T-helper 2 cell (primary cell): Measurements from ENCODE around the gene ACTN1.
A peak's percentile ranks its signal among the peaks of the same experiment; 100 is the strongest.

Experiments used
- DNase-seq, 5 experiments: peaks; one replicate each; pipeline versions ENCODE4 v3.0.0 to v3.0.0-alpha.2; 2012 to 2022

The ACTN1 gene

DNA sequence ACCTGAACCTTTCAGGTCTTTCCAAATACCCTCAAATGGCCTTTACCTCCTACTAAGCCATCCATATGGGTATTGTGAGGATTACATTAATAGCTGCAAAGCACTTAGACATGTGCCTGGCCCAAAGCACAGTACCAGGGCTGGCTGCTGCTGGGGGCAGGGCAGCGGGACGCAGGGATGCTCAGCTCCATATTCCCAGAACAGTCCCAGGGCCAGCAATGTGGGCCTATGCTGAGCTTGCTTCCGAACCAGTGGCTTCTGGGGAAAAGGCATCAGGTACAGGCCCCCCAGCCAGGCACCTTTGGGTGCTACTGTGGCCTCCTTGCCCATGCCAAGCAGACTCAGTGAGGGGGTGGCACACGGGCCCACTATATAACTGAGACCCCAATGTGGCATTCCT lies 10.4 kb downstream of the ACTN1 start:
- no peak for DNase-seq

DNA sequence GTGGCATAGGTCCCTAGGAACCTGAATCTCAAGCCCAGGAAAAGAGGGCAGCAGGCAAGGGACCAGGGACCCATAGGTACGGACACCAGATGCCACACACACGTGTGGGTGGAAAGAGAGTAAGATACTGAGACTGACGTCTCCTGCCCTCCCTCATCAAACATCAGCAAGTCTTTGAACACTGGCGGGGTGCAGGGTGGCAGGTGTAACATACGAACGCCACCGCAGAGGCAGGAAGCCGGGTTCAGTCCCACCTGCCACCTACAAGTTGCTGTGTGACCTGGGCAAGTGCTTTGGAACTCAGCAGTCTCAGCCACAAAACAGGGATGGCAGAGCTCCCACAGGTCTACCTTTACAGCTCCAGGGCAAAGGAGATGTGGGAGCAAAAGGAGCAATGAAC lies 11.1 kb downstream of the ACTN1 start:
- peak in 3 of 5 experiments; percentile 56 to 69 (median 58) for DNase-seq

DNA sequence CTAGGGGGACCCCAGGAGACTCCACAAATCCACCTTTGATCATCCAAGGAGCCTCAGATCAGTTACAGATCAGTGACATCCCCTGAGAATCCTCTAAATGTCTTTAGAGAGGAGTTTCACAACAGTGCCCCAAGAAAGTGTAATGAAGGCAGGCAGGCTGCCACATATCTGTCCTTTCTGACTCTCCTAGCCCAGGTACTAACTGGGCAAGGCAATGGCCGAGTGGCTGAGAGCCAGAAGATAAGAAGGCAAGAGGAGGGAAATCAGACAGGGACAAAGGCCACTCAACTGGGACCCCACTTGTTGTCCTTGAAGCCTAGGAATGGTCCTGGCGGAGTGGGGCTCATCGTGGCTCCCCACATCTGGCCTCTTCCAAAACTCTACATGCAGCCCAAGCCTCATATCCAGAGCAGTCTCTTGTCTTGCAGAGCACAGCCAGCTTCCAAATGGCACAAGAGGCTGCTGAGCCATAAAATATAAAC lies 11.6 kb downstream of the ACTN1 start:
- no peak for DNase-seq

DNA sequence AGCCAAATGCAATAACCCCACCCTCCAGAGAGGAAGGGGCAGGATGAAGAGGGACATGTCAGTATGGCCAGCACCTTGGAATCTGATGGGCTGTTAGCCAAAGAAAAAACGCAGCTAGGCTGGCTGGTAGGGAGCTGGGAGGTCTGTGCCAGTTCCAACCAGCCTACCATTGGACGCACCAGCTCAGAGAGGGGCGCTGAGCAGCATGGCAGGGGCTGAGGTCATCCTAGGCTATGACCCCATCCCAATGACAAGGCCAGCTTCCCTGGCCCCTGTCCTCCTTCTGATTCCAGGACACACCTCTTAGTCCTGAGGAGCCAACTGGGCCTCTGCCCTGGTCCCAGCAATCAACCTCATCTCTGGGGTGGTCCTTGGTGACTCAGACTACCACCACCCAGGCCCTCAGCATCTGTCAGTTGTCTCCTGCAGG lies 12.2 kb downstream of the ACTN1 start:
- DNase-seq: no peak

DNA sequence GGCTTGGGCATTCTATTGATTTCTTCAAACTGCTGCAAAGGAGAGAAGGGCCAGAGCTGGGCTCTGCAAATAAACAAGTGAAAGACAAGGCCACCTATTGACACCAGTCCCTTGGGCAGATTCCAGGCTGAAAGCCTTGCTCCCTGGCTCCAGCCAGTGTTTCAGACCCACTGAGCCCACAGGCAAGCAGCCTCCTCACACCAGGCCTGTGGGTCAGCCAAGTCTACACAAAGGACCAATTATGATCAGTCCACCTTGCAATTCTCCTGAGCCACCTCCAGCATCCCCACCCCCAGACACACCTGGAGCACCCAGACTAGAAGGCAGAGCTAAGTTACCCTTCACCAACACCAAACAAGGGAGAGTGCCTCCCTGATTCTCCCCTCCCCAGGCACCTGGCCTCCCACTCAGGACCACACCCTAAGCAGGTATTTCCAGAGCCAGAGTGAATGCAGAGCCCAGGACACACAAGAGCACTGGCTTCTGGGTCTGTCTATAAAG lies 13.8 kb downstream of the ACTN1 start:
- no peak for DNase-seq

DNA sequence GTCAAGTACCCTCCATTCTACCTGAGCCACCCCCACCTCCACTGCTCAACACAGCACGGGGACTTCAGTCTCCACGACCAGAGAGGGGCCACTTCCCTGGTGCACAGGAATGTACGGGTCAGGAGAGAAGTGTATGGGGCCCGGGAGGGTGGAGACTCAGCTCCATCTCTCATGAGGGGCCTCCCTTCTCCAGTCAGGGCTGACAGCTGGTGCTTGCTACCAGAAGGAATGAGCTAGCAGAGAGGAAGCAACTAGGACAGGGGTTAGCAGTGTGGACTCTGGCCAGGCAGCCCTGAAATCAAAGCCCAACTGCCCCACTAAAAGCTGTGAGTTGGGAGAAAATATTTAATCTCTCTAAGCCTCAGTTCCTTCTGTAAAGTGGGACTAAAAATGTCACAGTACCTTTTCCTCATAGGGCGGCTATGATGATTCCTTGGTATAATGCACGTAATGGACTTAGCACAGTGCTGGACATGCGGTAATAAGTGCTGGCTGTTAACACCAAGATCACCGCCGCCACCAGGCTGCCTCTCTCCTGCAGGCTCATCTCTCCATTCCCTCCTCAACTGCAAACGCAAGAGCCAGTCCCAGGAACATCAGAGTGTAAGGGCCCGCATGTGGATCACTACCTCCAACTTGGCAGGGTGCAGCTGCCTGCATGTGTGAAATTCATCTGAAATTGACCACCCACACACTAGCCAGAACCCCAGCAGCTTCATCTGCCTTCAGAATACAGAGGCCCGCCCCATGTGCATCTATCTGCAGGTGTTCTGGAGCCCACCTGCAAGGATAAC lies 14.6 kb downstream of the ACTN1 start:
- no peak for DNase-seq

DNA sequence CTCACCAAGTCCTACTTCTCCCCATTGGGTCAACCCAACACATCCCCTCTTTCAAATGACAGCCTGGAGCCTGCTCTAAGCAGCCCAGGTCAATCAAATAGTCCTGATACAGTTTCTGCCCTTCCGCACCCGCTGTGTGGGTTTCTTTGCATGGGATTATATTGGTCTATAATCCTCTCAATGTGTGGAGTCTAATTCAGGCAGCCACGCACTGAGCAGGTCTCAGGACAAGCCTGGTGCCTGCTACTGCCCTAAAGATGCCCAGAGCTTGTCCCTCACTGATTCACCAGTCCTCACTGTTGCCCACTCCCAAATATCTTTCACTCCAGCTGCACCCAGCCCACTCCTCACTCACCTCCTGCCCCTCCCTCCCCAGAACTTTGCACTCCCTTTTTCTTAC lies 16.4 kb downstream of the ACTN1 start:
- no peak for DNase-seq

DNA sequence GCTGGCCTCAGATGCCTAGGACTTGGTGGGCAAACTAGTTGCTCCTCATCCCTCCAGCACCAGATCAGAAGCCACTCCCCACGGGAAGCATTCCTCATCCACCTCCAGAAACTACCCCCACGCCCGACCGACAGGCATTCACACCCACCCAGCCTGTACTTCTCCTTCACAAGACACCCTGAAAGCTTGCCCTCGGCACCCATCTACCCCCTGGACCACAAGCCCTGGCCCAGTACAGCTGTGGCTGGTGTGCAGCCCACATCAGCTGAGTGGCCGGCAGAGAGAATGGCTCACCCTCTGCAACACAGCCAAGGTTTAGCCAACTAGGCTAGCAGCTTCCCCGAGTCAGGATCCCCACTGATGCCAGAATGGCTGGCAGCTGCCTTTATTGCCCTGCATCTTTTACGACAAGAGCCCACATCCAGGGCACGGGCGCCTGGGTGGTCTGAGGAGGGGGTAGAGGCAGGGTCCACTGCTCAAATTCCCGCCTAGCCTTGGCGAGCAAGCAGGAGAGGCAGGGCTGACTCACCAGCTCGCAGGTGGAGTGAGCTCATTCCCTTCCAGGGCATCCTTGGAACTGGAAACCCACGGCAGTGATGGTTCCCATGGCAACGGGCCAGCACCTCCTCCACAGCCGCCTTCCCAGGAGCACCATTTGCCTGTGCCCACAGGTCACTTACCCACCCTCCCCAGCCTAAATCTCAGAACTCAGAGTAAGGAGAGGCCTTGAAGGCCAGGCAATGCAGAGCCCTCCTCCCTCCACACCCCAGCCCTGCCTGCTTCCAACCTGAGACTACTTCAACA lies 17.1 kb downstream of the ACTN1 start:
- no peak for DNase-seq

DNA sequence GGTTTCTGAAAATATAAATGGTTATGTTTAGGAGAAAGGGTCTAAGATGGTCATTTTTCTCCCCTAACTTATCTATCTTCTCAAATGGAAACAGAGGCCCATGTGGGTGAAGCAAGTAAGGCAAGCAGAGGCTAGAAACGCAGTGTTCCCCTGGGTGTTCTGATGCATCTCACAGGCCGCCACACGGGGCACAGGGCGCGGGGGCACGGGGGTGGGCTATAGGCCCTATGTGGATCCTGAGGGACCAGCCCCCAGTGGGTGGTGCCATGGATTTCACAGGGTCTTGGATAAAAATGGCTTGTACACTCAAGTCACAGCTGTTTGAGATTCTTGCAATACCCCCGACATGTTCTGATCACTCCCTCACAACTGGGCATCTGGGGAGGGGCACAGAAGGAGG lies 17.7 kb downstream of the ACTN1 start:
- no peak for DNase-seq

DNA sequence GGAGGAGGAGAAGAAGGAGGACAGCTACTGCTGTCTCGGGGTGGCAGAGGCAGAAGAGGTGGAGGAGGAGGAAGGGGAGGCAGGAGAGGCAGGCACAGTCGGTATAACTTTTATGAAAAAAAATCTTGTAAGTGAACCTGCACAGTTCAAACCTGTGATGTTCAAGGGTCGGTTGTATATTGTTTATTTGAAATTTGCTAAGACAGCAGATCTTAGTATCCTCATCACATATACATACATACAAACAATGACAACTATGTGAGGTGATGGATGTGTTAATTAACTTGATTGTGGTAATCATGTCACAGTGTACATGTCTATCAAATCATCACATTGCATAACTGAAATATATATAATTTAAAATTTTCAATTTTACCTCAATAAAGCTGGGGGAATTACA lies 19.0 kb downstream of the ACTN1 start:
- no peak for DNase-seq

DNA sequence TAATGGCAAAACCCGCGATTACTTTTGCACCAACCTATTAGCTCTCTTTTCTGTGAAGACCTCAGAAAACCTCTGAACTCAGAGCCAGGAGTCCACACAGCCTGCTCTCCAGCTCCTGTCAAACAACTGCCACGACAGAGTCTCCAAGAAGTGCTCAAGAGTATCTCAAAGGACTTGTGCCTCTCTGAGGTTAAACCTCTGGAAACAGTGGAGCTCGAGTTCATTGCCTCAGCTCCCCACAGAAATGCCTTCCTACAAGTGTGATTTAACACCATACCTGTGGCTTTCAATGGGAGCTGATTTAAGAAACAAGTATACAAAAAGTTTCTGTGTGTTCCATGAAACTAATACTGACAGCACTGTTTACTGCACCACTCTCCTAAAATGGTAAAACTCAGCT lies 20.1 kb downstream of the ACTN1 start:
- no peak for DNase-seq

DNA sequence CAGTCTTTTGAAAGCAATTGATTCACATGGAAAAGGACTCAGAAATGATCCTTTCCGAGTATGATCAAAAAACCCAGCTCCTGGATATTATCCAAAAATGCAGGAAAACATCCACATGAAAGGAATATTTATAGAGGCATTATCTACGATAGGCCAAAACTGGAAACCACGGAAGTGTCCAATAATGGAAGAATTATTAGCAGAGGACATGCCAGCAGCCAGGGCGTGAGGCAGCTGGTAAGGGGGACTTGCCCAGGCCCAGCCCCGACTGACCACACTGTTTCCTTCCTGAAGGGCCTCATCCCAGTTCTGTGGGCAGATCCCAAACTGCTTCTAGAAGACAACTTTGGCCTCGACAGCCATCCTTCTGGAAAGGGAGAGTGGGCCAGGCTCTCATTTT lies 20.5 kb downstream of the ACTN1 start:
- no peak for DNase-seq

DNA sequence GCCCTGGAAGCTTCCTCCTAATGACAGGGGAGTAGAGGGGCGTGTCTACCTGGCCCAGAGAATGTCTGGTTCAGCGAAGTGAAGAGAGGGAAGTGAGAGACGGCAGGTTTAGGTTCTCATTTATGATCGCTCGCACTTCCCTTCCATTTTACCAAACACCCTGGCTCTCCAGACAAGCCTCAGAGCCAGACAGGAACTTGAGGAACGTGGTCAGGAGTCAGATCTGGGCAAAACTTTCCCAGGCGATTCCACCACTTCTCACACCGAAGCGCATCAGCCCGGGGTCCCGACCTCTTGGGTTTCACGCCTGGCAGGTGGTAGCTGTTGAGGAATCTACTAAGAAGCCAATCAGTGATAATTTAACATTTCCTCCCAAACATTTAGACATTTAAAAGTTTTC lies 21.3 kb downstream of the ACTN1 start:
- no peak for DNase-seq

DNA sequence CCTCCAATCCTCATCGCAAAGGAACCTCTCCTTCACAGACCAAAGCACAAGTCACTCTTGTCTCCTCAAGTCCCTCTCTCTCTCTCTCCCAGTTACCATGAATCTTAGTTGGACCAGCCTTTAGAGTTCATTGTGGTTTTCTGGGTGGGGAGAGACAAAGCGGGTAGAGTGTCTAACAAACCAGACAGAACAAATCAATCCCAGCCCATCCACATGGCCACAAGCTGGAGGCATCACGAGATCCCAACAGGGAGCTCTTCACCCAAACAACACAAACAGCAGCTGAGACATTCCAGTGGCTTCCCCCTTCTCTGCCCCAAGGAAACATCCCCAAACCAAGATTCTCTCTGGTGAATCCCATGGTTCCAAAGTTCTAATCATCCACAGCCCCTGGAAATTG lies 22.4 kb downstream of the ACTN1 start:
- no peak for DNase-seq

DNA sequence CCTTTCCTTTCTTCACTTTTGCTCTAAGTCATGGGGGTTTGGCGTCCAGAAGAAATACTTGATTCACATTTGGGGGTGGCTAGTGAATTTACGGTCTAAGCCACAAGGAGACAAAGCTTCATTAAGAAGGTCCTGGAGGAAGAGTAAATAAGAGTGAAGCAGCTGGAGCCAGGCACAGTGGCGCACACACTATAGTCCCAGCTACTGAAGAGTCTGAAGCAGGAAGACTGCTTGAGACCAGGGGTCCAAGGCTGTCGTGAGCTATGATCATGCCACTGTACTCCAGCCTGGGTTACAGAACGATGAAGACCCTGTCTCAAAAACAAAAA lies 23.3 kb downstream of the ACTN1 start:
- DNase-seq: no peak

DNA sequence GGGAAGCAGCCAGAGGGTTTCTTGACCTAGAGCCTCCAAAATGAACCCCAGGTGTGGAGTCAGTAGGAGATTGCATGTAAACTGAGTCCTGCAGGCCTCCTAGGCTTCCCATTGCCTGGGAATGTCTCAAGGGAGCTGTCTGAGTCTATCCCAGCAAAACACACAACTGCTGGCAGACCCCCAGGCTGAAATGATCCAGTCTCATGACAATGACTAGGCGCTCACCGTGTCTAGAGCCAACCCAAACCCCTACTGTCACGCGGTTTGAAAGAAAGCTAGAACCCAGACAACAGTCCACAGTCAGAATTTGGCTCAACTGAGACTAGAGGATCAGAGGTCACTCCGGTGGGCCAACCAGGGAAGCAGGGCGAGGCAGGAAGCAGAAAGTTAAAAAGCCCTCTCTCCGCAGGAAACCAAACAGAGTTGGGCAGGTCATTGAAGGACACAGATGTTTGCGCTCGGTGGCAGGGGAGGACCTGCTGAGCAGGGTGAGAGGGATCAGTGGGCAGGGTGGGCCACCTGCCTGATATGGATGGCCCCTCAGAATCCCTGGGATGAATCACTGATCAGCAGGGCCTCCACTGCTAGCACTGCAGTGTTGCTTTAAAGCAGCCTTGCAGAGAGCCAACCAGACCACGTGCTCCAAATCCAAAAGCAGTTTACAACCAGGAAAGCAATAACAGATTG lies 23.8 kb downstream of the ACTN1 start:
- DNase-seq: no peak

DNA sequence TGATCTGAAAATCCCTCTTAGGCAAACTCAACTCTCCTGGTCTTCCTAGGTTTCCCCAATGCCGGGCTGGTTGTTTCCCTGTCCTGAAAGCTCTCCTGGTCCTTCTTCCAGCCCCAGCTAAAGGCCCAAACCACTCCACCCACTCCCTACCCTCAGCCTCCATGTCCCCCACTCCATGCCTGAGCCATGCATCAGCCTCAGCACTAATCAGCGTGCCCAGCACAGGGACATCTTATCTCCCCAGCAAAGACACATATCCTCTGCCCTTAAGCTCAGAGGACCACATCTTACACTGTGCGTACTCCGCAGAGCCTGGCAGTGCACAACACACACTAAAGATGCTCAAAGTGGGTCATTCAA lies 25.9 kb downstream of the ACTN1 start:
- DNase-seq: no peak

DNA sequence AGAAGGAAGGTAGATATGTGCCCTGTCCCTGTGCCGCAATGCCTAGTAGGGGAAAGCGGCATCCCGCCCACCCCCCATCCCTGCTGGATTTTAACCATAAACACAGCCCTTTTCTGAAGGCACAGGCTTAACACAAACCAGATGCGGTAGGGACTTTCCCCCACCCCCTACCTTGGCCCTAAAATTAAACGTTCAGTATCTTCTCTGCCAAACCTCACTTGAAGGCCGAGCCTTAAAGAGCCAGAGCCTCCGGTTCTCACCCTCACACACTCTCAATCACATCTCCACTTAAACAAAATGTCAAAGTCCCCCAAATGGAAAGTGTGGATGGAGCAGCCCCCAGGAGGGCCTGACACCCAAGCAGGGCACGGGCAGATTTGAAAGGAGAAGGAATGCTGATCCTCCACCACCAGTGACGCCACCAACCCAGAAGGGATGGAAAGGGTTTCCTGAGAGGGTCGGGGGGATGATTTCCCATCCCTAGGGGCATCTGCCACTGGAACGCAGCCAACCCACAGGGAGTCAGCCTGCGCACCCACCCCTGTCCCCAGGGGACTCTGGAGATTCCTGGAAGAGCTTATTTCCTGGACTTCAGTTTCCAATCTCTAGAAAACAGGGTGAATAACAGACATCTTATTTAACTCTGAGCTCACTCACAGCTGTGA lies 26.4 kb downstream of the ACTN1 start:
- DNase-seq: no peak

DNA sequence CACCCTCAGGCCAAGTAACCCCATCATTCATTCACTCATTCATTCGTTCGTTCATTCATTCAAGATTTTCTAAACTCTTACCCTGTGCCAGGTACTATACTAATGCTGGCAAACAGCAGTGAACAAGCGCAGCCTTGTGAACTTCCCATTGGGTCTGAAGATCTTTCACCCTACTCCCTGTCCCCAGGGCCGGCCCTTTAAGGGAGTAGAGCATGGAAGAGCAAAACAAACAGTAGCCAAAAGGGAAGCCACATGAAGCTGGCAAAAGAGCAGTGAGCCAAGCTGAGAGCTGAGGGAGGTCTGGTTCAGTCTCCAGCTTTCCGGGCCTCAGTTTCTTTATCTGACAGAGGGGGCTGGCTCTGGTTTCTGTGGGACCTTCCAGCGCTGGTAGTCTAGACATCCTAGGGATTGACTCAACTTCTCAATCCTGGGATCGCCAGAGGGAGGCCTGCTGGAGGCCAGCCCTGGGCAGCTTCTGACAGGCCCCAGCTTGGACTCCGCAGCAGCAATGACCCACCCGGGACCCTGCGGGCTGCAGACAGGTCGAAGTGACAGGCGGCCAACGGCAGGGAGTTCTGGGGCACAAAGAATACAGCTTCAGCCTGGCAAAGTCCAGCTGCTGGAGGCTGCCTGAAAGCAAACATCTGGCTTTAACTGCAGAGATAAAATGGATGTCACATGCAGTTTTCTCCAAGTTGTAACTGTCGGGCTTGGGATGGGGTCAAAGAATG lies 27.1 kb downstream of the ACTN1 start:
- no peak for DNase-seq

DNA sequence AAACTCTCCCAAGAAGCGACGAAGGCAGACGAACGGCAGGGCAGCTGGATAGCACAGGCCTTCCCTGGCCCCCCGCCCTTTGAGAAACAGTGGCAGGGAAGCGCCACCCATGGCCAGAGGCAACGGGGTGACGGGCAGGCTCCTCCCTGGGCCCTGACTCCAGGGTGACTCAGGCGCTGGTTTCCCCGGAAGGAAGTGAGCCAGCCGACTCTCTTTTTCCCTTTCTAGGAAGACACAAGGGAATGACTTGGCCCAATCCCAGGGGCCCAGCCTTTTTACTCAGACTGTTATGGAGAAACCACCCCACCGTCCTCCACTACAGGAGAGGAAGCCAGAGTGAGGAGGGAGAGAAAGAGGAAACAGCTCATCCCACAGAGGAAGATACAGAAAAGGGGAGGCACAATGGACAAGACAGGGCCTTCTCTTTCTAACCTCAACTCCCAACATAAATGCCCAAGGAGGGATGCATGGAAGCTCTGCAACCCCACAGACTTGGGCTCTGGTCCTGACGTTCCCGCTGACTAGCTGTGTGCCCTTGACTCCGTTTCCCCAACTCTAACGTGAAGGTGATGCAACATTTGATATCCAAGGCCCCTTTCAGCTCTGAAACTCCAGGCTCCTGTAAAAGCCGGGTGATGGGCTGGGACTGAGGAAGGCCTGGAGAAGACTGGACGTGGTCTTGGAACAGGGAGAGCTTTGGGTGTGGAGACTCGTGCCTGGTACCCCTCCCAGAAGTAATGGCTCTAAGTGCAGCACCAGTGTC lies 27.9 kb downstream of the ACTN1 start:
- no peak for DNase-seq

DNA sequence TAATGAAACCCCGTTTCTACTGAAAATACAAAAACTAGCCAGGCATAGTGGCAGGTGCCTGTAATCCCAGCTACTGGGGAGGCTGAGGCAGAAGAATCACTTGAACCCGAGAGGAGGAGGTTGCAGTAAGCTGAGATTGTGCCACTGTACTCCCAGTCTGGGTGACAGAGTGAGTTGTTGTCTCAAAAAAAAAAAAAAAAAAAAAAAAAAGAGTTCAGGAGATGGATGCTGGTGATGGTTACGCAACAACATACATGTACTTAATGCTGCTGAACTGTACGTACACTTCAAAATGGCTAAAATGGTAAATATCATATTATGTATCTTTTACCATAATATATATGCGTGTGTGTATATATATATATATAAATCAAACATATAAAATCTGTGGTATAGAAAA lies 29.0 kb downstream of the ACTN1 start:
- no peak for DNase-seq

DNA sequence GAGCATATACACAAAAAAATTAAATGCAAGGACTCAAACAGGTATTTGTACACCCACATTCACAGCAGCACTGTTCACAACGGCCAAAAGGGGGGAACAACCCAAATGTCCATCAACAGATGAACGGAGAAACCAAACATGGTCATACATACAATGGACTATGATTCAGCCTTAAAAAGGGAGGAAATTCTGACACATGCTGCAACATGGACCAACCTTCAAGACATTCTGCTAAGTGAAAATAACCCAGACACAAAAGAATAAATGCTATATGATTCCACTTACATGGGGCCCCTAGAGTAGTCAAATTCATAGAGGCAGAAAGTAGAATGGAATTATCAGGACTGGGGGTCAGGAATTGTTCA lies 29.5 kb downstream of the ACTN1 start:
- DNase-seq: no peak
